Adrenal gland (tissue), 19 donors: ENCODE results near the gene OR4C15. TPM values are rescaled to one million over a fixed set of nuclear protein-coding genes. Genes with fewer than 3 reads are reported as not detected.

ENCODE experiments used
- DNase-seq, 7 donors: peaks; one replicate each; pipeline ENCODE4 v3.0.0-alpha.2; 2019 to 2020
- H3K27ac ChIP-seq, 5 donors: fragments of 200-600 bp; sonication (generic) in 4 of 5; 1 replicate in 3 of 5; 2 replicates in 2 of 5; pipeline versions ENCODE4 v1.5.1 to v1.8.0; 2016 to 2020; ENCODE audit warnings: mild to moderate bottlenecking in 1 of 5
- H3K27me3 ChIP-seq: fragments of 200-600 bp; 2 replicates; pipeline ENCODE4 v1.8.0; 2021
- H3K36me3 ChIP-seq, 2 donors: fragments of 200-600 bp; replicated peaks in 1 of 2; 1 replicate in 1 of 2; 2 replicates in 1 of 2; pipeline versions ENCODE4 v1.5.1 to v1.8.0; 2018 to 2022
- H3K4me1 ChIP-seq, 2 donors: fragments of 200-600 bp; replicated peaks in 1 of 2; 1 replicate in 1 of 2; 2 replicates in 1 of 2; pipeline versions ENCODE4 v1.5.1 to v1.8.0; 2018 to 2021
- H3K4me3 ChIP-seq, 4 donors: fragments of 200-600 bp; sonication (generic) in 3 of 4; one replicate each; pipeline ENCODE4 v1.5.1; 2016 to 2018
- H3K9me3 ChIP-seq, 3 donors: fragments of 200-600 bp; sonication (generic) in 1 of 3; replicated peaks in 1 of 3; 1 replicate in 2 of 3; 2 replicates in 1 of 3; pipeline versions ENCODE4 v1.5.1 to v1.8.0; 2016 to 2021
- CTCF ChIP-seq, 6 experiments: fragments of 450-650 bp in 4 of 6; fragments of 200-600 bp in 2 of 6; sonication (generic) in 1 of 6; IDR thresholded peaks; 1 replicate in 5 of 6; 2 replicates in 1 of 6; pipeline versions ENCODE4 v1.5.1 to v1.8.0; 2016 to 2021; ENCODE audit warnings: antibody characterized with exemption in 6 of 6, mild to moderate bottlenecking in 2 of 6, moderate library complexity in 1 of 6
- POLR2A ChIP-seq, 2 donors: fragments of 450-650 bp; IDR thresholded peaks; one replicate each; pipeline ENCODE4 v1.6.1; 2017; ENCODE audit warnings: antibody characterized with exemption in 2 of 2, mild to moderate bottlenecking in 2 of 2, moderate library complexity in 1 of 2
- WGBS, 4 donors: extraction: QIAGEN DNeasy Blood & Tissue Kit in 2 of 4; methylation state at CpG; one replicate each; pipeline versions ENCODE4 v1.1.5 to v1.1.7; 2013 to 2017; 5-methylcytosine and 5-hydroxymethylcytosine counted together
- intact Hi-C, 2 donors: fragments of 100-400 bp; cut with DNase I; formaldehyde crosslinking; loops; one replicate each; pipeline versions ENCODE4 v1.14.1 to v1.15.0; 2022 to 2023
- long read RNA-seq, 10 donors: library from polyadenylated mRNA in 3 of 10; unstranded in 2 of 10; stranded (forward) in 1 of 10; transcript quantifications; one replicate each; pipeline ENCODE4 v2.0.0 and lab custom pipeline, GENCODE V29; 2021 to 2026
- polyA plus RNA-seq, 3 donors: library from polyadenylated mRNA; stranded (reverse); fragments of 200-250 nt in 2 of 3; fragments of 350-450 nt in 1 of 3; fragmentation: Illumina TruSeq in 1 of 3; extraction: RNeasy Lipid Tissue Mini Kit (QIAGEN cat#74804) in 1 of 3; gene quantifications; one replicate each; pipeline ENCODE4 v1.2.3, GENCODE V29; 2013 to 2014
- total RNA-seq, 9 donors: library from RNA; depleted of rRNA in 4 of 9; stranded (reverse); fragments of >200 nt in 4 of 9; fragments of 120-200 nt in 1 of 9; fragmentation: NEBNext Ultra II Directional in 1 of 9; extraction: Animal tissue kit (Norgen Biotek cat#: 25700) in 1 of 9; gene quantifications; one replicate each; pipeline versions ENCODE4 v1.1.0 to v1.2.4, GENCODE V29; 2013 to 2023
- donor health status: healthy with polysubstance abuse.
- donor health status: Bipolar disorder and iron deficiency.
- donor health status: DM: yes; HTN: yes; CAD: no.
- donor health status: DM: no; HTN: no; CAD: no.
- donor health status: DM: no; HTN: no; CAD: no.
- donor health status: DM: yes; HTN: yes; CAD: no.

OR4C15 gene
- total RNA-seq (not detected), polyA plus RNA-seq (not detected)
- long read RNA-seq, donor 1, result 0 reads
- long read RNA-seq, donor 2, result 0 reads
- long read RNA-seq, donor 3, result 0 reads
- long read RNA-seq, donor 4, result 0 reads
- long read RNA-seq, donor 5, result 0 reads
- long read RNA-seq, donor 6, result 0 reads
- long read RNA-seq, donor 7, result 0 reads
- long read RNA-seq, donor 8, result 0 reads
- long read RNA-seq, donor 9, result 0 reads
- long read RNA-seq, donor 10, result 0 reads

- no peak for DNase-seq
- no peaks in the 10 kb centered on the region for H3K27me3 ChIP-seq
- TF ChIP-seq CTCF (IDR thresholded peaks at IDR 0.05) (no peak), POLR2A (IDR thresholded peaks at IDR 0.05) (no peak)
- no peak within 1 kb of the TSS for H3K4me3 ChIP-seq
- no peaks in the 10 kb centered on the region for H3K9me3 ChIP-seq
- no peaks in the 10 kb centered on the region for H3K36me3 ChIP-seq
- intact Hi-C loops, result no loop called here
- H3K4me1 ChIP-seq, result no peaks in the 10 kb centered on the region
- H3K27ac ChIP-seq, result no peak within 1 kb of the TSS
Measured at GRCh38 chr11:55554169-55554568, at the start of gene OR4C15. OR4C15 (plus strand) TSS chr11:55554469; CDS start chr11:55554469, 0 bp downstream.

- TF ChIP-seq CTCF (IDR thresholded peaks at IDR 0.05), result no peak
- no peak for TF ChIP-seq POLR2A (IDR thresholded peaks at IDR 0.05)
- no peaks in the 10 kb centered on the region for H3K27me3 ChIP-seq
- H3K36me3 ChIP-seq, result no peaks in the 10 kb centered on the region
- no peak within 1 kb of the TSS for H3K27ac ChIP-seq
- no peaks in the 10 kb centered on the region for H3K4me1 ChIP-seq
- H3K9me3 ChIP-seq, result peaks cover 0 to 8% (median 0%) of the 10 kb centered on the region in 3 donors
- 52 to 67% (median 62%) methylated on average over 3 of the region's 3 CpGs for WGBS, 4 donors
- intact Hi-C loops, result no loop called here
- no peak for DNase-seq
- H3K4me3 ChIP-seq, result no peak within 1 kb of the TSS
Measured at GRCh38 chr11:55571828-55572227, 17.6 kb downstream of the OR4C15 start, which contains the start of gene OR4C16. OR4C16 (plus strand) TSS chr11:55572128; CDS start chr11:55572128, 0 bp downstream.

- 27 to 43% (median 37%) methylated on average over 1 of the region's 1 CpG for WGBS, 4 donors
- no peak overlapping the region for H3K4me3 ChIP-seq
- H3K27ac ChIP-seq, result no peak overlapping the region
- intact Hi-C loops, result no loop called here
- no peak for DNase-seq
- no peaks in the 10 kb centered on the region for H3K27me3 ChIP-seq
- H3K4me1 ChIP-seq, result no peaks in the 10 kb centered on the region
- no peaks in the 10 kb centered on the region for H3K36me3 ChIP-seq
- peaks cover 0 to 8% (median 0%) of the 10 kb centered on the region in 3 donors for H3K9me3 ChIP-seq
- TF ChIP-seq CTCF (IDR thresholded peaks at IDR 0.05) (no peak), POLR2A (IDR thresholded peaks at IDR 0.05) (no peak)
Measured at GRCh38 chr11:55572548-55572947, 18.3 kb downstream of the OR4C15 start.

Other genes starting within 250 kb of the OR4C15 start
- gene OR4A16, start 211.3 kb upstream of the OR4C15 start, total RNA-seq, result not detected
- gene OR4A16, start 211.3 kb upstream of the OR4C15 start, polyA plus RNA-seq, result not detected
- not detected for gene OR4A15, start 186.5 kb upstream of the OR4C15 start, total RNA-seq
- gene OR4A15, start 186.5 kb upstream of the OR4C15 start, polyA plus RNA-seq, result not detected
- gene OR4C16, start 17.7 kb downstream of the OR4C15 start, total RNA-seq, result not detected
- not detected for gene OR4C16, start 17.7 kb downstream of the OR4C15 start, polyA plus RNA-seq
- gene OR4C11, start 53.2 kb downstream of the OR4C15 start, total RNA-seq, result not detected
- not detected for gene OR4C11, start 53.2 kb downstream of the OR4C15 start, polyA plus RNA-seq
- gene OR4P4, start 80.6 kb downstream of the OR4C15 start, total RNA-seq, result not detected
- not detected for gene OR4P4, start 80.6 kb downstream of the OR4C15 start, polyA plus RNA-seq
- gene OR4S2, start 93.9 kb downstream of the OR4C15 start, total RNA-seq, result not detected
- gene OR4S2, start 93.9 kb downstream of the OR4C15 start, polyA plus RNA-seq, result not detected
- gene OR4C6, start 107.7 kb downstream of the OR4C15 start, total RNA-seq, result not detected
- not detected for gene OR4C6, start 107.7 kb downstream of the OR4C15 start, polyA plus RNA-seq
- not detected for gene OR5D13, start 219.0 kb downstream of the OR4C15 start, total RNA-seq
- gene OR5D13, start 219.0 kb downstream of the OR4C15 start, polyA plus RNA-seq, result not detected
- gene OR5D14, start 241.1 kb downstream of the OR4C15 start, total RNA-seq, result not detected
- gene OR5D14, start 241.1 kb downstream of the OR4C15 start, polyA plus RNA-seq, result not detected